ENCODE results near the gene HOXB2.
"Not testable (repeated sequence)": the region's sequence is repeated elsewhere in the genome, so short reads cannot be mapped to it uniquely, and the experiment has no call there.

The HOXB2 gene

GRCh38 chr17:48510761-48511604 lies 33.9 kb downstream of the HOXB2 start:
- no peak for DNase-seq

DNA sequence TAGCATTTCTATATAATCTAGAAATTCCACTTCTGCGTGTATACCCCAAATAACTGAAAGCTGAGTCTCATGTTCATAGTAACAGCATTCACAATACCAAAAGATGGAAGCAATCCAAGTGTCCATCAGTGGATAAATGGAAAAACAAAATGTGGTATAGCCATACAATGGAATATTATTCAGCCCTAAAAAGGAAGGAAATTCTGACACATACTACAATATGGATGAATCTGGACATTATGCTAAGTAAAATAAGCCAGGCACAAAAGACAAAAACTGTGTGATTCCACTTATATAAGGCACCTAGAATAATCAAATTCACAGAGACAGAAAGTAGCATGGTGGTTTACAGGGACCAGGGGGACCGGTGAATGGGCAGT lies 34.5 kb downstream of the HOXB2 start:
- DNase-seq: no peak

- DNase-seq: not testable (repeated sequence)
Measured at GRCh38 chr17:48509708-48510107, 35.2 kb downstream of the HOXB2 start.

DNA sequence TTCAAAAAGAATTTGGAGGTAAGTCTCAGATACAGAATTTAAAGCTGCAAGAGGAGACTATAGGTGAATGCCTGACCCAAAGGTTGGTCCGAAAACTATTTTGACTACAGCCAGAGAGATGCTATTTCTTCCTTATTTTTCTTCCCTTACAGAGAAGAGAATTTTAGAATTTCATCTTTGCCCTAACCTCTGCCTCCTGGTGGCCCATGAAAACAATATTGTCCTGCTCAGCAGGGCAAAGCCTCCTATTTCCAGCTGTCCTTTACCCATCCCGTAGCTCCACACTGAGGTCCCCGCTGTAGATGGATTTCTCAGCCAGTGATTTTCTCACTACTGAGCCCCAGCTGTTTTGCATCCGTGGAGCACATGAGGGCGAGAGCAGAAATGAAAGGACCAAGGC lies 38.7 kb downstream of the HOXB2 start:
- DNase-seq: no peak

GRCh38 chr17:48505788-48506187 lies 39.1 kb downstream of the HOXB2 start:
- no peak for DNase-seq

DNA sequence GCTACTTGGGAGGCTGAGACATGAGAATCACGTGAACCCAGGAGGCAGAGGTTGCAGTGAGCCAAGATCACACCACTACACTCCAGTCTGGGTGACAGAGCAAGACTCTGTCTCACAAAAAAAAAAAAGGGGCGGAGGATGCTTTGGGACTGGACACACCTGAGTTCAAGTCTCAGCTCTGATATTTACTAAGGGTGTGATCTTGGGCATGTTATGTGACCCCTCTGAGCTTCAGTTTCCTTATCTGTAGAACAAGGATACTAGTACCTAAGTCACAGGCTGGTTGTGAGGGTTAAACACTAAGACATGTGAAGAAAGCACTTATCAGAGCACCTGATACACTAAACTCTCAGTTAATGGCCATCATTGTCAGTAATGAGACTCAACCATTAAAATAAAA lies 40.0 kb downstream of the HOXB2 start:
- DNase-seq: no peak

- no peak for DNase-seq
Measured at GRCh38 chr17:48503747-48504146, 41.2 kb downstream of the HOXB2 start.

DNA sequence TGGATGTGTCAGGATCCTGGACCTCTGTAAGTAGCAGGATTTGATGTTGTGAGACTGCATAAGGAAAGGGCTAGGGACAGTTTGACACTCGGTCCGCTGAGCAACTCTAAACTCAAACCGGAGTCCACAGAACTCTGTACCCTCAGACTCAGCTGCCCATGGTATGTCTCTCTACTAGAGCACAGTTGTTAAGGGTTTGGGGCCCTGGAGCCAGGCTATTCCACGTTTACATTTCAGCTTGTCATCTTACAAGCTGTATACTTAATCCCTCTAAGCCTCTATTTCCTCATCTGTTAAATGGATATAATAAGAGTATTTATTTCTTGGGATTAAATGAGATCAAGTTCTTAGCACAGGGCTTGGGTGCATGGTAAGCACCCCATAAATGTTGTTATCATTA lies 42.0 kb downstream of the HOXB2 start:
- DNase-seq: no peak

DNA sequence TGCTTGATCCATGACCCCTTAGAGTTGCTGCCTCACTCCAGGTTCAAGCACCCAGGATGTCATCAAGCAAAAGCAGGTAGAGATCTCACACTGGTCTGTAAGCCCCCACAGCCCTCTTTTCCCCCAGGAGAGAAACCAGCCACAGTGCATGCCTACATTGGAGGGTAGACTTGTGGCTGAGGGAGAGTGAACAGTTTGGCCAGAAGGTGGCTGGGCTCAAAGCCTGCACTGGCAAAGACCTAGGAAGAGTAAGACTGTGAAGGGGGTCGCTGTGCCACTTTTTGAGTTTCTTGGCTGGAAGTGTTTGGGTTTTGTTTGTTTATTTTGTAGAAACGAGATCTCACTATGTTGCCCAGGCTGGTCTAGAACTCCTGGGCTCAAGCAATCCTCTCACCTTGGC lies 42.6 kb downstream of the HOXB2 start:
- no peak for DNase-seq

- DNase-seq: no peak
Measured at GRCh38 chr17:48500435-48501426, 44.2 kb downstream of the HOXB2 start.

DNA sequence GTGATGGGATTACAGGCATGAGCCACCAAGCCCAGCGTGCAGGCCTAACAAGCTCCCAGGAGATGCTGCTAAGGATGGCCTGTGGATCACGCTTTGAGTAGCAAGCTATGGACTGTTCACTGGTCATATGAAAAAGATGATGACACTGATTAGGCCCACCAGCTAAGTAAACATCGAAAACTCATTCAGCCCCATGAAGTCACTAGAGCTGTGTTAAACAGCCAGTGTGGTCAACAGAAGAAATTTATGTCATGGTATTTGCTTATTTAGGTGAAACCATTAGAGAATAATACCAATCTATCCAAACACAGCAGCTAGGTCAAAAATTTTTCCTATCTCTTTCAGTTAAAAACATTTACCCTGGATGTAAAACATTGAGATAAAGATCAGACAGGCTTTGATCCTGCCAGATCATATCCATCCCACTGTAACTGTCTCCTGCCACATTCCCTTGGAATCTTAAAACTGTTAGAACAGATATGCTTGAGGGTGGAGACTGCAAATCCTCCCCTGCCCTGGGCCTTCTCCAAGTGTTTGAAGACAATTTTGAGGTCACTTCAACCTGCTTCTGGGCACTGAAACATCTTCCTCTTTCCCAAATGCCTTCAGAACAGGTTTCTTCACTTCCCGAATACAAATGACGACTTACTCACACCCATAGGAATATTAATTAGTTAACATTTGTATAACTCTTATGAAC lies 45.0 kb downstream of the HOXB2 start:
- no peak for DNase-seq

DNA sequence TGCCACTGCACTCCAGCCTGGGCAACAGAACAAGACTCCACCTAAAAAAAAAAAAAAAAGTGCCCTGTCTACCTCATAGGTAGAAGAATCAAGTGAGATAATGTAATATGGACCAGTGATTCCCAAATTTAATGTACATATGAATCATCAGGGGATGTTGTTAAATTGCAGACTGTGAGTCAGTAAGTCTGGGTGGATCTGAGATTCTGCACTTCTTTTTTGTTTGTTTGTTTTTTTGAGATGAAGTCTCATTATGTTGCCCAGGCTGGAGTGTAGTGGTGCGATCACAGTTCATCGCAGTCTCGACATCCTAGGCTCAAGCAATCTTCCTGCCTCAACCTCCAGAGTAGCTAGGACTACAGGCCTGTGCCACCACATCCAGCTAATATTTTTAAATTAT lies 45.7 kb downstream of the HOXB2 start:
- DNase-seq: no peak

DNA sequence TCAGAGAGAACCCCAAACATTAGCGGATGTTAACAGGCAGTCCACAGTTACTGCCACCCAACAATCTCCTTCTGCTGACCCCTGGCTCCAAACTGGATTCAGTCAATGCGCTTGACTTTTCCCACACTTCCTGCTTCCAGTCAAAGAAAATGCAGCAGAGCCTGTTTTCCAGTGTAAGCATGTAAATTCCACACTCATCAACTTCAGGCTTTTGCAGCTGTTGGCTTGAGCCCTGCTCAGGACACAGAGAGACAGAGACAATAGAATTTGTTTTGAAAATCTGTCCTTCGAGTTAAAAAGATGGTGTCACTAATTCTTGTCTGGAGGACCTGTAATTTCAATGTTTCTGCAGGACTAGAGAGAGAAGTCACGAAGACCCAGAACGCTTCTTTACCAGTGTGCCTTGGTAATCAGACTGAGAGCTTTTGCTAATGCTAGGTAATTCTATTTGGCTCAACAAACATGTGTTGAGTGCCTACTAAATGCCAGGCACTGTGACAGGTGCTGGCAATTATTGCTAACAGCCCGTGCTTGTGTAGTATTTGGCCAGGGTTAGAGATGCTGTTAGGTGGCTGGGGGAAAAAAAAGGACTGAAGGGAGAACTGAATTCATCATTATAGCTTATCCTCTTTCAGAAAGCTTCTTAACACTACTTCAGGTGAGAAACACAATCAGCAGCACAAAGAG lies 46.6 kb downstream of the HOXB2 start:
- no peak for DNase-seq

DNA sequence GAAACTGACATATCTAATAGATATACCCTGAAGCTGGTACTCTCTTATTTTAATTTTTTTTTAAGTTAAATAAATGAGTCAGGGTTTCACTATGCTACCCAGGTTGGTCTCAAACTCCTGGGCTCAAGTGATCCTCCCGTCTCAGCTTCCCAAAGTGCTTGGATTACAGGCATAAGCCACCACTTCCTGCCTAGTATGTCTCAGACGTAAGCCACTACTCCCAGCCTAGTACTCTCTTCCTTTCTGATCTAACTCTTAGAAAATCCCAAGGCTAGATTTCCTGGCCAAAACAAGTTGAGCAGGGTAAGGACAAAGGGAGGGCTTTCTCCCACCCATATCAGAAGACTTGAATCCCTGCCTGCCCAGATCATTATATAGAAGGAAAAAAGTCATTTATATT lies 47.8 kb downstream of the HOXB2 start:
- DNase-seq: no peak

GRCh38 chr17:48494335-48494734 lies 50.6 kb downstream of the HOXB2 start:
- DNase-seq: no peak
